ENCODE data around the gene FBXO3.

- no peak for TF ChIP-seq EP300 (IDR thresholded peaks at IDR 0.05)
- no peak for TF ChIP-seq POLR2A (IDR thresholded peaks at IDR 0.05)
Measured at GRCh38 chr11:33775832-33776470, 1.6 kb upstream of the FBXO3 start.
